ENCODE data around the gene NIN.

NIN gene

GRCh38 chr14:50832935-50833630 lies 2.1 kb upstream of the NIN start:
- no peak overlapping the region for H3K4me3 ChIP-seq (ENCODE audit: low read depth, low read length)
- TF ChIP-seq CTCF (IDR thresholded peaks at IDR 0.05; ENCODE audit: insufficient read depth, low read depth, low read length, missing control alignments) = no peak
- DNase-seq (ENCODE audit: low read depth) = no peak

GRCh38 chr14:50831726-50832168 lies 785 bp upstream of the NIN start:
- TF ChIP-seq CTCF (IDR thresholded peaks at IDR 0.05; ENCODE audit: insufficient read depth, low read depth, low read length, missing control alignments) = no peak
- peak overlapping the region; percentile 75 for H3K4me3 ChIP-seq (ENCODE audit: low read depth, low read length)
- DNase-seq (ENCODE audit: low read depth) = no peak

- H3K4me3 ChIP-seq (ENCODE audit: low read depth, low read length) = peak overlapping the region; percentile 73
- TF ChIP-seq CTCF (IDR thresholded peaks at IDR 0.05; ENCODE audit: insufficient read depth, low read depth, low read length, missing control alignments) = no peak
- peak; percentile 78 for DNase-seq (ENCODE audit: low read depth)
Observed at GRCh38 chr14:50830044-50830931, 674 bp downstream of the NIN start.

- no peak for DNase-seq (ENCODE audit: low read depth)
- no peak for TF ChIP-seq CTCF (IDR thresholded peaks at IDR 0.05; ENCODE audit: insufficient read depth, low read depth, low read length, missing control alignments)
- H3K4me3 ChIP-seq (ENCODE audit: low read depth, low read length) = peak overlapping the region; percentile 73
Observed at GRCh38 chr14:50829489-50830043, 1.4 kb downstream of the NIN start.

- no peak for DNase-seq (ENCODE audit: low read depth)
- peak overlapping the region; percentile 73 for H3K4me3 ChIP-seq (ENCODE audit: low read depth, low read length)
- no peak for TF ChIP-seq CTCF (IDR thresholded peaks at IDR 0.05; ENCODE audit: insufficient read depth, low read depth, low read length, missing control alignments)
Observed at GRCh38 chr14:50828721-50829488, 2.1 kb downstream of the NIN start.

GRCh38 chr14:50826681-50827080 lies 4.3 kb downstream of the NIN start:
- no peak overlapping the region for H3K4me3 ChIP-seq (ENCODE audit: low read depth, low read length)
- TF ChIP-seq CTCF (IDR thresholded peaks at IDR 0.05; ENCODE audit: insufficient read depth, low read depth, low read length, missing control alignments) = no peak
- DNase-seq (ENCODE audit: low read depth) = no peak
